GM21529 (cell line): ENCODE measurements around the gene PBXIP1.
A peak's percentile ranks its signal among the peaks of the same experiment; 100 is the strongest.
"Not testable (repeated sequence)": the region's sequence is repeated elsewhere in the genome, so short reads cannot be mapped to it uniquely, and the experiment has no call there.

Source experiments
- ATAC-seq: cut with Tn5 transposase; IDR thresholded peaks from one replicate; pipeline ENCODE4 v1.9.1; 2021; ENCODE audit not compliant: unreplicated experiment

PBXIP1 gene

DNA sequence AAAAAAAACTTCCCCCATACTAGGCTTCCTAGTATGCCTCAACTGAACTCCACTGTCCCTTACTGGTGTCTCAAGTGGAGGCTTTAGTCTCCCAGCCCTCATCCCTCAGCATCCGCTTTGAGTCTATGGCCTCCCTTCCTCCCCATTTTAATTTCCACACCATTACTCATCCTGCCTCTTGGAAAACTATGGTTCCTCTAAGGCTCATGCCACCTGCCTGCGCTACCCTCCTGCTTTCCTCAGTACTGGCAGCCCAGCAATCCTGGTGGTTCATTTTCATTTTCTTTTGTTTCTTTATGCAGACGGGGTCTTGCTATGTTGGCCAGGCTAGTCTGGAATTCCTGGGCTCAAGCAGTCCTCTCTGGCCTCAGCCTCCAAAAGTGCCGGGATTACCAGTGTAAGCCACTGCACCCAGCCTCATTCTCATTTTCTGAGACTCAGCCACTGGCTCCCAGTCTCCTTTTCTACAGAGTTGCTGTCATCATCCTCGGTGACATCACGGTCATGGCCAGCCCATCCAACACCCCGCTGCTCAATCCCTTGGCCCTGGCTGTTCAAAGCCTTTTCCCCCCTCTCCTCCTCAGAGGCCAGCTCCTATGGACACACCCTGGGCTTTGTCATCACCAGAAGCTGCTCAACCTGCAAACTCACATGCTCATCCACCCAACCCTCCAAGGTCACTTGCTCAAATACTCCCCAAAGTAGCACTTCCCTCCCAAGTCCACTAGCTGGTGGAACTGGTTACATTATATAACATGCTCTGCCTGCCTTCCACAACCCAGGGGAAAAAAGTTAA, 17.1 kb downstream of the PBXIP1 start:
- ATAC-seq = no peak

DNA sequence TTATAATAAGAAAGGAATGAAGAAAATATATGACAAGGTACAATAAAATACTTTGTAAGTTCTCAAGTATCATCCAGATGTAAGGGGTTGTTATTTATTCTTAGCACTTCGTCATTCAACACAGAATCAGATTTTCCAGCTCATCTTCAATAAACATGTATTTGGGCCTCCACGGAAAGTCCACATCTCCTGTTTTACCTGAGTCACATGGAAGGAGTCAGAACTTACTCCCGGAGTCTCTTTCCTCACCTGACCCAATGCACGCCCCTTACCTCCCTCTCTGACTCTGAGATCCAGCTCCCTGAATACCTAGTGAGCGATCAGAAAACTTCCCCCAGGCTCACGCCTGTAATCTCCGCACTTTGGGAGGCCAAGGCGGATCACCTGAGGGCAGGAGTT, 17.9 kb downstream of the PBXIP1 start:
- ATAC-seq = no peak

DNA sequence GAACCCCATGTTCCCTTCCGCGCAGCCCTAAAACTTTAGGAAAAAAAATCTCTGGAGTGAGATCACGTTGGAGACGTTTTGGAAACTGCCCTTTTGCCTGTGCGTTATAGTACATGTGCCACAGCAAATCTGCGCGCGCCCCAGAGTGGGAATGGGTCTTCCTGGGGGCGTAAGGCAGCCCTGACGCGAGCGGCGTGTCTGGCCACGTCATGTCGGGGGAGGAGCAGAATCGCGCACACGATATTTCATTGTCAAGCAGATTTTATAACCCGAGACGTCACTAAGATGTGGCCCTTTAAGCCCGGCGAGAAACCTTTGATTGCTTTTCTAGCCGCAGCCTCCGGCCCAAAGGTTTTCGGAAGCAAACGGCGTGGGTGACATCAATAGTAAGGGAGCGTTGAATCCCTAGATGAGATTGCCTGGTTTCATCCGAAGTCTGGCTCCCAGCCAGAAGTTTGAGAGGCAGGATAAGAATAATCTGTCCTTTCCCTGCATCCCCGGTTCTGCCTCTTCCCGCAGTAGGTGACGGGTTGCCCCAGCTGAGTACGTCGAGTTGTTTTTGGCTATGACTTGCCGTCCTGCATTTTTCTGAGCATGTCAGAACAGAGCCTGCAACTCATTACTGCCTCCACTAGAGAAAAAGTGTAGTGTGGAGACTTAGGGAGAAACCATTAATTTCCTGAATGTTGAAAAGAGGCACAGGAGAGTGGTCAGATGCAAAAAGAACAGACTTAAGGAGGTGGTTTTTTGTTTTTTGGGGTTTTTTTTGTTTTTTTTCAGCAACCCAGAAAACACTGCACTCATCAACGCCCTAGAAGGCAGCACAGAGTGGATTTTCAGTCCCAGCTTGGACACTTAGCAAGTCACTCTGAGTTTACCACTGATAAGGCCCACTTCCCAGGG, 18.6 kb downstream of the PBXIP1 start:
- ATAC-seq = peak; percentile 48

DNA sequence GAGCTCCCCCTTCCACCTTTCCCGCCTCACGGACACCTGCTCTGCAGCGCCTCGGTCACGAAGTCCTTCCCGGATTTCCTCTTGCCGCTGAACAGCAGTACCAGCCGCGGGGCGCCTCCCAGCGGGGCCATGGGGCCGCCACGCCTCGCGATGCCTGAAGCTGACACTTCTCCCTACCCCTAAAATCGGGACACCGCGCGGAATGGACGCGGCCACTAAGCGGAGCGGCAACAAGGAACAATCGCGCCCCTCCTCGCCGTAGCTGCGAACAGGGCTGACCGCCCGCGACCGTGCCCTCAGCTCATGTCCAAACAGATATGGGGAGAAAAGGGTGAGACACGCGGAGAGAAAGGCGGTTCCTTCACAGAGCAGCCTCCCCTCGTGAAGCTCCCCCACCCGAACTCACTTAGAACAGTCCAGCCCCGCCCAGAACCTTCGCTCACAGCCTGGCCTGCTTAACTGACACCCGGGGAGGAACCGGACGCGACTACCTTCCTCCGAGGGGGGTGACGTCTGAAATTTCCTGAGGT, 19.3 kb downstream of the PBXIP1 start, which contains the start of gene PMVK:
TSS of gene PMVK (minus strand) at position 165 of the 530 bp plus-strand sequence. CDS start at position 131, 34 bp downstream.
- ATAC-seq = peak; percentile 69

DNA sequence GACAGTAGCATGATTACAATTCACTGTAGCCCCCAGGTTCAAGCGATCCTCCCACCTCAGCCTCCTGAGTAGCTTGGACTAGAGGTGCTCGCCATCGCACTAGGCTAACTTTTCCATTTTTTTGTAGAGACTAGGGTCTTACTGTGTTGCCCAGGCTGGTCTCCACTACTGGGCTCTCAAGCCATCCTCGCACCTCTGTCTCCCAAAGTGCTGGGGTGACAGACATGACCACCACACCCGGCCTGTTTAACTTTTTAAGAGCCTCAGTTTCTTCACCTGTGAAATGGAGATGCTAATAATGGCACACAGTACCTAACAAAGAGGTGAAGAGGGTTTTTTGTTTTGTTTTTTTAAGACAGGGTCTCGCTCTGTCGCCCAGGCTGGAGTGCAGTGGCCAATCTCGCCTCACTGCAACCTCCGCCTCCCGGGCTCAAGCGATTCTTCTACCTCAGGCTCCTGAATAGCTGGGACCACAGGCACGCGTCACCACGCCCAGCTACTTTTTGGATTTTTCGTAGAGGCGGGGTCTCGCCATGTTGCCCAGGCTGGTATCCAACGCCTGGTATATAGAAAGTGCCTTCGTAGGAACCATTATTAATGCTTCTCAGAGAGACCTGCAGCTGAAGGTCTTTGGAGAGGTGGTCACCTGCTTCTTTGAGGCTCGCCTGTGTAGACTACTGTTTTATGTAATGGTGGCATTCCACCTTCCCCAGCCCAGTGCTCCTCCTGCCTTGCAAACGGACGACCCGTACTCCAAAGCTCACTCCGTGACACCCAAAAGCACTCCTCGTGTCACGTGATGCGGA, 19.9 kb downstream of the PBXIP1 start:
- no peak for ATAC-seq

DNA sequence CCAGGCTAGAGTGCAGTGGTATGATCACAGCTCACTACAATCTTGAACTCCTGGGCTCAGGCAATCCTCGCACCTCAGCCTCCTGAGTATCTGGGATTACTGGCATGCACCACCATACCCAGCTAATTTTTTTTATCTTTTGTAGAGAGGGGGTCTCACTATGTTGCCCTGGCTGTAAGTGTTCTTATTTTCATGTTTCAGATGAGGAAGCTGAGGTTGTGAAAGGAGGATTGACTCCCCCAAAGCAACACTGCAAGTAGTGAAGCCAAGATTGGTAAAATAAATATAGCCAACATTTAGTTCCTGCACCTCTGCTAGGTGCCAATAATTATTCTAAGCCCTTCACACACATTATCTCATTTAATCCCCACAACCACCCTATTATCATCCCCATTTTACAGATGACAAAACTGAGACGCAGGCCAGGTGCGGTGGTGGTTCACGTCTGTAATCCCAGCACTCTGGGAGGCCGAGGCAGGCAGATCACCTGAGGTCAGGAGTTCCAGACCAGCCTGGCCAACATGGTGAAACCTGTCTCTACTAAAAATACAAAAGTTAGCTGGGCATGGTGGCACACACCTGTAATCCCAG, 21.4 kb downstream of the PBXIP1 start:
- ATAC-seq = no peak

DNA sequence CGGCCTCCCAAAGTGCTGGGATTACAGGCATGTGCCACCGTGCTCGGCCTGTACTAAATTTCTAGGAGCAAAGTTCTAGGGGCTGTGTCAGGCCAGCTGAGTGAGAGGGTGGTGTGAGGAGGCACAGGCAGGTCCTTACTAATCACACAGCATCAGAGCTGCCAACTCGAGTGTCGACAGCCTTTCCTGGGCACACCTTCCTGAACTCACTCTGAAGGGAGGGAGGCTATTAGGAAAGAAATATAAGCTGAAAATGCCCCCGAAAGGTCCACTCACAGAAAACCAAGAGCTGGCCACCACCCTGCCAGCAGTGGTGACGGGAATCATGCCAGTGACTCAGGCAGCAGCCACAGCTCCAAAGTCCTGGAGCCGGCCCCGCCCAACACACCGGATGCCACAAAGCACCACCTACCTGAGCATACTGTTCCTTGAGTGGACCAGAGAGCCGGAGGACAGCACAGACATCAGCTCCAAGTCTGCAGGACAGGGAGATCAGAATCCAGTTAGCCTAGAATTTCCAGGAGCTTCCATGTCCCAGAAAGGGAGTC, 23.9 kb downstream of the PBXIP1 start:
- ATAC-seq = no peak

- no peak for ATAC-seq
Observed at GRCh38 chr1:154926201-154926600, 29.7 kb downstream of the PBXIP1 start.

DNA sequence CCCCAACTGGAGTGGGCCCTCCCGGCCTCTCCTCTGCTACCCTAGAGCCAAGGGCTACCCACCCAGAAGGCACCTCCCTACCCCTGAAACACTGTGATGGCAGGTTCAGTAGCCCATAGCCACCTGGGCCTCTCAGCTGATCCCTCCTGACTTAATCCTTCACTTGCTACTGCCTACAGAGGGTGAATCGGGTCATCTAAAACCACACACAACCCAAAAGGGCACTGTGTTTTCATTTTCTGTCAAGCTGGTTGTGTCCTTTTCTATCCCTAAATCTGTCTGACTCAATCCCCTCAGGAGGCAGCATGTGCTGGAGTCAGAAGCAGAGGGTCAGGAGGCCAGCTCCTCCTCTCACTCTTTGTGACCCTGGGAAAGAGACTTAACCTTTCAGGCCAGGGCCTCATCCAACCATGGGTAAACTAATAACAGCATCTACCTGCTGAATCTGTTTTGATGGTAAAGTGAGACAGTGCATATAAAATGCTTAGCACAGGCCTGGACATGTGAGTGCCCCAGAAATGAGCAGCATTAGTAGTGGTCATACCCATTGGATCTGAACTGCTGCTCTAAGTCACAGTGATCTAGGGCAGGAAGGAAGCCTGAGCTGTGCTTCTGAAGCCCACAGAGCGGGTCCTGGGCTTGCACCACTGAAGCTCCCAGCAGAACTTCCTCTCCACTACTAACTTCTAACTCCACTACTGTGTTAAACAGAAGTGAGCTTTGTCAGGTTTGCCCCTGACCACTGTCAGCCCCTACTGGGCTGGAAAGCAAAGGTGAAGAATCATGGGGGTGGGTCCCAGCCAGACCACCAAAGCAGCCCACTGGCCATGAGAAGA, 30.3 kb downstream of the PBXIP1 start:
- ATAC-seq = no peak

GRCh38 chr1:154923695-154924094, 32.2 kb downstream of the PBXIP1 start:
- ATAC-seq = no peak

GRCh38 chr1:154913273-154913672, 42.6 kb downstream of the PBXIP1 start:
- no peak for ATAC-seq

DNA sequence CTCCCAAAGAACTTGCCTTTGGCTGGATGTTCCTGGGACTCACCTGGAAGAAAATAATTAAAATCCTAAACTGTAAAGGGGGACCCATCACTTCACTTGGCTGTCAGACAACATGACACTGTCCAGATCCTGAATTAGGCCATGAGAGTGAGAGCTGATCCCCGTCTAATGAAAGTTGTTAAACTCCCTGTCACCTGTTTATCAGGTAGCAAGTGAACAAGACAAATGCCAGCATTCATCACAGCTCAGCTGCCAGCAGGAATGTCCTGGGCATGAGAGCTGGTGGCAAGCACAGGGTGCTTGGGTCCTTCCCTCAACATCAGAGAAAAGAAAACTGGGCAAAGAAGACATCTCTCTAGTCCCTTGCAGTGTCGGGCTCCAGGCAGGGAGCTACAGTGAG, 43.1 kb downstream of the PBXIP1 start:
- no peak for ATAC-seq

DNA sequence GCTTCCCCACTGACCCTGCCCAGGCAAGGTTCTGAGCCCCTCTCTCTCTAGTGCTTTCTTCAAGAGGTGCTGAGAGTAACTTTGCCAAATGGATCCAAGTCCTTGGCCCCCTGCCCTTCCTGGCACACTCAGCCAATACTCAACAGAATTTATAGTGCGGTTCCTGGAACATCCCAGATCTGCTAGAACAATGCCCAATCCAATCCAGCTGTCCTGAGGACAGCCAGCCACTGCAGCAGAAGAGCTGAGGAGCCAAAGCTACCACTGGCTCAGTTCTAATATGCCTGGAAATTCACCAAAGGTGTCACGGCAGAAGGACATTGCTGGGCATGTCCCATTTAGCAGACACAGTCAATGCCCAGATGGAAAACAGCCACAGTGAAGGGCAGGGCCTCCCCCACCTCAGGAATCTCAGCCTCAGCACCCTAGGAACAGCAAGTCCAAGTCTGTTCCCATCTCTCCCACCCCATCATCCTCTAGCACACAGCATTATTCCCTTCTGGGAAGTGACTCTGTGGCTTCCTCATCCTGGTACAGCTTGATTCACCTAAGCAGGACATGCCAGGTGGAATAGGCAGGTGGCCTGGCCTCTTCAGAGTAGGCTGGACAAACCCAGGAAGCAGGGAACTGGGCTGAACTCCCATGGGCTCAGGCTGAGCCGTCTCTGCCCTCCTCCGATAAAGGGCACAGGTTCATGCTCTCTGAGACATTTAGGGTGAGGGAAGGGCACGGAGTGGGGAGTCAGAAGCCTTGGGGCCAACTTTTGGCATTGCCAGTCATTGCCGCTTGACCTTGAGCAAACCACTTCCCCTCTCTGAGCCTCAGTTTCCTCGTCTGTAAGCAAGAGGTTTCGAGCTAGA, 44.0 kb downstream of the PBXIP1 start:
- ATAC-seq = no peak

- no peak for ATAC-seq
Observed at GRCh38 chr1:154910851-154911250, 45.0 kb downstream of the PBXIP1 start.

DNA sequence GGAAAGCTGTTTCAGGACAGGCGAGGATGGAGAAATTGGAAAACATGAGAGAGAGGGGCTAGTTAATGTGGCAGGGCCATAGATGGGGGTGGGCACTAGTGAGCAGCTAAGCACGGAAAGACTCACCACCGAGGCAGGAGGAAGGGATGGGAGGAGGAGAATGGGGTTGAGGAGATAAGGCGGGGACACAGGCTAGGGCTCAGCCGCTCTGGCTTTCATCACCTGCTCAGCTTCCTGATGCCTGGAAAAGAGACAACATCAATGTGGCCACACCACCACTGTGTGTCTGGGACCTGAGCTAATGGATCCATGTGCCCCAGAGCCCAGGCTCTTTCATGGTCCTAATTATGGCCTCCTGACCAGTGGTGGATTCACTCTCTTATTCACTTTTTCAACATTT, 47.0 kb downstream of the PBXIP1 start:
- ATAC-seq = no peak

GRCh38 chr1:154908129-154908528, 47.8 kb downstream of the PBXIP1 start:
- not testable (repeated sequence) for ATAC-seq

DNA sequence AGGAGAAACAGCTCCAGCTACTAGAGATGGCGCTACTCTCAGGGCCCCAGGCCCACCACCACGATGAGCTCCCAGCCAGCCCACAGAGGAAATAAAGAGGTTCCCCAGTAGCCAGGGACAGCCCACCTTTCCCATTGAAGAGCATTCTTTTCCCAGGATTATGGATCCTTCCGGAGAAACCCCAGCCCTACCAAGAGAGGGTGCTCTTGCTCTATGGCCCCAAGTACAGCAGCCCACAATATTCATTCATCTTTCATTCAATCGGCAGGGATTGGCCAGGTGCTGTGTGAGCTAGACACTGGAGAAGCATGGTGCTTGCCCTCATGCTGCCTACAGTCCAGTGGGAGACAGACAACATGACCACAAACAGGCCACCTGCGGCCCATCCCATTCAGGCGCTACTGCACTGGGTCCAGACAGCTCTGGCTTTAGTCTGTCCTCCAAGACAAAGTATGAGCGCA, 49.2 kb downstream of the PBXIP1 start:
- no peak for ATAC-seq

GRCh38 chr1:154902938-154903566, 52.8 kb downstream of the PBXIP1 start:
- no peak for ATAC-seq
